ENCODE data around the gene IRGQ. TPM values are rescaled to one million over a fixed set of nuclear protein-coding genes. Genes with fewer than 3 reads are reported as not detected.
"Not testable (repeated sequence)": the region's sequence is repeated elsewhere in the genome, so short reads cannot be mapped to it uniquely, and the experiment has no call there.

IRGQ gene
- total RNA-seq, 3 donors from 2014 or later, result 31.7 to 38.2 (median 33.5) TPM

- DNase-seq, result peak; percentile 81
- no peaks in the 10 kb centered on the region for H3K27me3 Mint-ChIP-seq (ENCODE audit: low read depth)
- no peak overlapping the region for H3K4me3 Mint-ChIP-seq
- peak; percentile 98 for ATAC-seq
- peaks cover 24% of the 10 kb centered on the region for H3K36me3 Mint-ChIP-seq (ENCODE audit: insufficient read depth)
- H3K4me1 Mint-ChIP-seq (ENCODE audit: low read depth), result peaks cover 10% of the 10 kb centered on the region
- H3K9me3 Mint-ChIP-seq, result no peaks in the 10 kb centered on the region
Measured at GRCh38 chr19:43555185-43555770, 40.7 kb downstream of the IRGQ start.

- peaks cover 26% of the 10 kb centered on the region for H3K36me3 Mint-ChIP-seq (ENCODE audit: insufficient read depth)
- peaks cover 8% of the 10 kb centered on the region for H3K4me1 Mint-ChIP-seq (ENCODE audit: low read depth)
- H3K9me3 Mint-ChIP-seq, result no peaks in the 10 kb centered on the region
- ATAC-seq, result no peak
- no peak for DNase-seq
- no peaks in the 10 kb centered on the region for H3K27me3 Mint-ChIP-seq (ENCODE audit: low read depth)
- H3K4me3 Mint-ChIP-seq, result no peak overlapping the region
Measured at GRCh38 chr19:43554317-43554895, 41.5 kb downstream of the IRGQ start.

GRCh38 chr19:43553656-43554055 lies 42.3 kb downstream of the IRGQ start:
- Mint-ChIP-seq H3K9me3 (no peaks in the 10 kb centered on the region), H3K36me3 (ENCODE audit: insufficient read depth) (peaks cover 25% of the 10 kb centered on the region)
- no peak for ATAC-seq

GRCh38 chr19:43552616-43553015 lies 43.3 kb downstream of the IRGQ start:
- H3K36me3 Mint-ChIP-seq (ENCODE audit: insufficient read depth), result peaks cover 25% of the 10 kb centered on the region

More at GRCh38 chr19:43553656-43554055, 42.3 kb downstream of the IRGQ start:
- no peak overlapping the region for H3K4me3 Mint-ChIP-seq
- no peaks in the 10 kb centered on the region for H3K27me3 Mint-ChIP-seq (ENCODE audit: low read depth)
- H3K4me1 Mint-ChIP-seq (ENCODE audit: low read depth), result peaks cover 8% of the 10 kb centered on the region
- no peak for DNase-seq

GRCh38 chr19:43552198-43552450 lies 43.8 kb downstream of the IRGQ start:
- Mint-ChIP-seq H3K9me3 (no peaks in the 10 kb centered on the region), H3K4me1 (ENCODE audit: low read depth) (peaks cover 8% of the 10 kb centered on the region), H3K27me3 (ENCODE audit: low read depth) (no peaks in the 10 kb centered on the region), H3K36me3 (ENCODE audit: insufficient read depth) (peaks cover 25% of the 10 kb centered on the region), H3K4me3 (no peak overlapping the region)
- DNase-seq (no peak), ATAC-seq (no peak)

More at GRCh38 chr19:43552616-43553015, 43.3 kb downstream of the IRGQ start:
- ATAC-seq, result no peak
- H3K4me3 Mint-ChIP-seq, result no peak overlapping the region
- no peak for DNase-seq
- peaks cover 8% of the 10 kb centered on the region for H3K4me1 Mint-ChIP-seq (ENCODE audit: low read depth)
- no peaks in the 10 kb centered on the region for H3K27me3 Mint-ChIP-seq (ENCODE audit: low read depth)
- no peaks in the 10 kb centered on the region for H3K9me3 Mint-ChIP-seq

- H3K36me3 Mint-ChIP-seq (ENCODE audit: insufficient read depth), result peaks cover 25% of the 10 kb centered on the region
- no peak for DNase-seq
- H3K4me3 Mint-ChIP-seq, result no peak overlapping the region
- no peaks in the 10 kb centered on the region for H3K27me3 Mint-ChIP-seq (ENCODE audit: low read depth)
- H3K9me3 Mint-ChIP-seq, result no peaks in the 10 kb centered on the region
- peaks cover 8% of the 10 kb centered on the region for H3K4me1 Mint-ChIP-seq (ENCODE audit: low read depth)
- ATAC-seq, result no peak
Measured at GRCh38 chr19:43551399-43552197, 44.3 kb downstream of the IRGQ start.

- H3K9me3 Mint-ChIP-seq, result no peaks in the 10 kb centered on the region
- H3K36me3 Mint-ChIP-seq (ENCODE audit: insufficient read depth), result peaks cover 20% of the 10 kb centered on the region
- H3K4me1 Mint-ChIP-seq (ENCODE audit: low read depth), result no peaks in the 10 kb centered on the region
- H3K27me3 Mint-ChIP-seq (ENCODE audit: low read depth), result no peaks in the 10 kb centered on the region
- no peak overlapping the region for H3K4me3 Mint-ChIP-seq
- ATAC-seq, result no peak
- DNase-seq, result no peak
Measured at GRCh38 chr19:43548706-43549105, 47.2 kb downstream of the IRGQ start.

GRCh38 chr19:43547926-43548325 lies 48.0 kb downstream of the IRGQ start:
- peaks cover 24% of the 10 kb centered on the region for H3K36me3 Mint-ChIP-seq (ENCODE audit: insufficient read depth)
- not testable (repeated sequence) for H3K9me3 Mint-ChIP-seq; H3K27me3 Mint-ChIP-seq (ENCODE audit: low read depth); H3K4me1 Mint-ChIP-seq (ENCODE audit: low read depth); H3K4me3 Mint-ChIP-seq; ATAC-seq; DNase-seq

GRCh38 chr19:43546581-43546980 lies 49.4 kb downstream of the IRGQ start:
- no peak overlapping the region for H3K4me3 Mint-ChIP-seq
- DNase-seq, result no peak
- no peak for ATAC-seq
- H3K4me1 Mint-ChIP-seq (ENCODE audit: low read depth), result no peaks in the 10 kb centered on the region
- peaks cover 29% of the 10 kb centered on the region for H3K36me3 Mint-ChIP-seq (ENCODE audit: insufficient read depth)
- H3K9me3 Mint-ChIP-seq, result no peaks in the 10 kb centered on the region
- no peaks in the 10 kb centered on the region for H3K27me3 Mint-ChIP-seq (ENCODE audit: low read depth)

GRCh38 chr19:43545981-43546380 lies 50.0 kb downstream of the IRGQ start:
- Mint-ChIP-seq H3K4me1 (ENCODE audit: low read depth) (no peaks in the 10 kb centered on the region), H3K36me3 (ENCODE audit: insufficient read depth) (peaks cover 26% of the 10 kb centered on the region), H3K9me3 (no peaks in the 10 kb centered on the region), H3K4me3 (no peak overlapping the region), H3K27me3 (ENCODE audit: low read depth) (no peaks in the 10 kb centered on the region)
- ATAC-seq (no peak), DNase-seq (no peak)

GRCh38 chr19:43545276-43545675 lies 50.7 kb downstream of the IRGQ start:
- no peaks in the 10 kb centered on the region for H3K9me3 Mint-ChIP-seq
- ATAC-seq (no peak), DNase-seq (no peak)
- H3K4me1 Mint-ChIP-seq (ENCODE audit: low read depth), result no peaks in the 10 kb centered on the region
- no peak overlapping the region for H3K4me3 Mint-ChIP-seq
- H3K27me3 Mint-ChIP-seq (ENCODE audit: low read depth), result no peaks in the 10 kb centered on the region
- peaks cover 27% of the 10 kb centered on the region for H3K36me3 Mint-ChIP-seq (ENCODE audit: insufficient read depth)

- DNase-seq, result no peak
- Mint-ChIP-seq H3K4me3 (no peak overlapping the region), H3K4me1 (ENCODE audit: low read depth) (no peaks in the 10 kb centered on the region), H3K36me3 (ENCODE audit: insufficient read depth) (peaks cover 32% of the 10 kb centered on the region), H3K9me3 (peaks cover 3% of the 10 kb centered on the region), H3K27me3 (ENCODE audit: low read depth) (no peaks in the 10 kb centered on the region)
- no peak for ATAC-seq
Measured at GRCh38 chr19:43544077-43544476, 51.9 kb downstream of the IRGQ start.

- peaks cover 44% of the 10 kb centered on the region for H3K36me3 Mint-ChIP-seq (ENCODE audit: insufficient read depth)
- ATAC-seq (no peak), DNase-seq (no peak)
- H3K4me3 Mint-ChIP-seq, result no peak overlapping the region
- no peaks in the 10 kb centered on the region for H3K4me1 Mint-ChIP-seq (ENCODE audit: low read depth)
- H3K27me3 Mint-ChIP-seq (ENCODE audit: low read depth), result no peaks in the 10 kb centered on the region
- peaks cover 6% of the 10 kb centered on the region for H3K9me3 Mint-ChIP-seq
Measured at GRCh38 chr19:43541920-43542650, 53.8 kb downstream of the IRGQ start.

- ATAC-seq, result no peak
- H3K4me3 Mint-ChIP-seq, result no peak overlapping the region
- H3K27me3 Mint-ChIP-seq (ENCODE audit: low read depth), result no peaks in the 10 kb centered on the region
- H3K4me1 Mint-ChIP-seq (ENCODE audit: low read depth), result peaks cover 4% of the 10 kb centered on the region
- peaks cover 6% of the 10 kb centered on the region for H3K9me3 Mint-ChIP-seq
- peaks cover 43% of the 10 kb centered on the region for H3K36me3 Mint-ChIP-seq (ENCODE audit: insufficient read depth)
- no peak for DNase-seq
Measured at GRCh38 chr19:43540381-43540780, 55.6 kb downstream of the IRGQ start.

Data from activated T-cell treated with anti-CD3 and anti-CD28 coated beads, Interleukin-2, amount 50 U/mL, for 4 hours (primary cell).